ENCODE results near the gene HMG20B. TPM values are rescaled to one million over a fixed set of nuclear protein-coding genes. Genes with fewer than 3 reads are reported as not detected.

The HMG20B gene
- polyA plus RNA-seq, 1 of the 3 experiments (the other 2 are of a cell fraction): 92.0 TPM

DNA sequence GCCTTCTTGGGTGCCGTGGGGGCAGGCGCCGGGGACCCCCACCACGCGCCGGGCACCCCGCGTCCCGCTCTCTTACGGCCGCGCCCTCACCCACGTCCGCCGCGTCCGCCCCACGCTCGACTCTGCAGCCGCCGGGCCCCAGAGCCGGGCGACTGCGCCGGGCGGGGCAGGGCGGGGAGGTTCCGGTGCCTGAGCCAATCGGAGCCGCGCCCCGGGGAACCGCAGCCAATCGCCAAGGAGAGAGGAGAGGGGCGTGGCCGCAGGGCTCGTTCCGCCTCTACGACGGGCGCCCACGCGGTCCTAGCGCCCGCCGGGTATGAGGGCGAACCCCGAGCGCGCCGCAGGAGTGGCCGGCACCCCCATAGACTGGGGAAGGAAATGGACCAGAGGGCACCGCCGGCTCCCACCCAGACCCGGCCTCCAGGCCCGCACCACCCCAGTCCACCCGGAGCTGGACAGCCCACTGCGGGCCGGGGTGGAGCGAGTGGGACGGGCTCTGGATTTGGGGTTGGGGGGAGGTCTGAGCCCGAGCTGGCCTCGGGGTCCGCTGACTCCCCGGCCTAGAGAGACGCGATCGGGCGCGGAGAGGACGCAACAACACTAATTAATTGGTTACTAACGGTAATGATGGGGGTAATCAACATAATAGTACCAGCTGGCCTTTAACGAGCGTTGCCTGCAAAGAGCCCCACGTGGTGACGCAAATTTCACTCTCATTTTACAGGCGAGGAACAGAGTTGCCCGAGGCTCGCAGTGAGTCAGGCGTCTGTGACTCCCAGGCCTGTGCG is 15.1 kb upstream of the HMG20B start, which contains the start of gene MFSD12 (continued):
- TF ChIP-seq ZBTB33 (IDR thresholded peaks at IDR 0.05; ENCODE audit: borderline replicate concordance, low read depth) (no peak), JUND (IDR thresholded peaks at IDR 0.05) (no peak)

GRCh38 chr19:3563709-3564524 is 8.8 kb upstream of the HMG20B start:
- Histone ChIP-seq H3K79me2 (ENCODE audit: insufficient read depth) (no peaks in the 10 kb centered on the region), H3K4me2 (no peak overlapping the region), H3K9ac (no peak overlapping the region), H3K4me1 (ENCODE audit: control insufficient read depth in 1 of 2, insufficient read depth in 2 of 2, low read depth in 1 of 2, low read length in 1 of 2) (no peaks in the 10 kb centered on the region), H3K27ac (ENCODE audit: low read depth in 2 of 2, low read length in 1 of 2) (no peak overlapping the region), H3K27me3 (ENCODE audit: insufficient read depth) (no peaks in the 10 kb centered on the region), H3K4me3 (ENCODE audit: low read depth in 2 of 2, low read length in 1 of 2) (no peak overlapping the region), H3F3A (replicated peaks; ENCODE audit: insufficient read depth) (no peaks in the 10 kb centered on the region), H3K36me3 (replicated peaks in 1 of 2; ENCODE audit: control insufficient read depth in 1 of 2, insufficient read depth in 2 of 2, low read length in 1 of 2) (no peaks in the 10 kb centered on the region), H3K9me3 (no peaks in the 10 kb centered on the region), H3K9me2 (no peaks in the 10 kb centered on the region), H4K20me1 (ENCODE audit: insufficient read depth) (no peaks in the 10 kb centered on the region), H2AFZ (ENCODE audit: low read depth) (no peak overlapping the region)
- CTCF ChIA-PET: interaction anchor here (1.6 to 2.6 kb wide), 2 partner anchors 19 to 22 kb away, joined by 4 to 6 read pairs; no protein-coding TSS in a partner anchor
- POLR2A ChIA-PET: no interaction called here
- 93% methylated on average over 11 of the region's 17 CpGs for WGBS (ENCODE audit: low lambda C conversion rate)
- peak; percentile 12 for DNase-seq
- TF ChIP-seq RXRA (IDR thresholded peaks at IDR 0.05; ENCODE audit: borderline replicate concordance, low read depth) (no peak), GABPA (IDR thresholded peaks at IDR 0.05; ENCODE audit: low read depth) (no peak), SMC3 (IDR thresholded peaks at IDR 0.05; ENCODE audit: low read depth, low read length) (no peak), RCOR1 (IDR thresholded peaks at IDR 0.05; ENCODE audit: low read length) (no peak), EP300 (IDR thresholded peaks at IDR 0.05; ENCODE audit: borderline replicate concordance in 1 of 2, low read depth in 1 of 2, low read length in 1 of 2) (no peak), USF2 (IDR thresholded peaks at IDR 0.05; ENCODE audit: borderline replicate concordance, low read depth, low read length) (no peak), GATA2 (CRISPR knock-in tag; IDR thresholded peaks at IDR 0.05) (no peak), YY1 (IDR thresholded peaks at IDR 0.05; ENCODE audit: low read depth) (no peak), POLR2AphosphoS5 (IDR thresholded peaks at IDR 0.05; ENCODE audit: low read depth, low read length) (no peak), FOSL2 (IDR thresholded peaks at IDR 0.05; ENCODE audit: borderline replicate concordance, low read depth) (no peak), RFX5 (IDR thresholded peaks at IDR 0.05; ENCODE audit: low read length) (no peak)
